Stimulated activated CD8-positive, alpha-beta memory T cell treated with anti-CD3 and anti-CD28 coated beads, Interleukin-2, amount 100 ng/mL, for 48 hours (primary cell): ENCODE data around the gene PTK7.

Experiments
- DNase-seq, 2 donors: peaks; one replicate each; pipeline ENCODE4 v3.0.0-alpha.2; 2020; ENCODE audit warnings: low read depth in 2 of 2

PTK7 gene

GRCh38 chr6:43144879-43145278, 68.8 kb downstream of the PTK7 start:
- DNase-seq: no peak

GRCh38 chr6:43146261-43146660, 70.1 kb downstream of the PTK7 start:
- no peak for DNase-seq

- no peak for DNase-seq
Measured at GRCh38 chr6:43146709-43147688, 70.9 kb downstream of the PTK7 start.

- no peak for DNase-seq
Measured at GRCh38 chr6:43147691-43148477, 71.8 kb downstream of the PTK7 start.

- no peak for DNase-seq
Measured at GRCh38 chr6:43149265-43149664, 73.2 kb downstream of the PTK7 start.

- no peak for DNase-seq
Measured at GRCh38 chr6:43150051-43150751, 74.1 kb downstream of the PTK7 start.

- DNase-seq: no peak
Measured at GRCh38 chr6:43159599-43159998, 83.5 kb downstream of the PTK7 start.

GRCh38 chr6:43163899-43164298, 87.8 kb downstream of the PTK7 start:
- DNase-seq: no peak

GRCh38 chr6:43170417-43170930, 94.4 kb downstream of the PTK7 start:
- no peak for DNase-seq

GRCh38 chr6:43170931-43171706, 95.0 kb downstream of the PTK7 start, which contains the start of gene SRF:
Gene SRF, plus strand, starts transcription at chr6:43171269. Its CDS starts 388 bp downstream, at chr6:43171657.
- DNase-seq: peak; percentile 97 to 99

GRCh38 chr6:43171707-43172103, 95.6 kb downstream of the PTK7 start:
- no peak for DNase-seq

- peak; percentile 31 to 36 for DNase-seq
Measured at GRCh38 chr6:43172104-43173007, 96.2 kb downstream of the PTK7 start.

- DNase-seq: no peak
Measured at GRCh38 chr6:43173591-43174262, 97.6 kb downstream of the PTK7 start.

- peak; percentile 90 to 91 for DNase-seq
Measured at GRCh38 chr6:43174263-43175112, 98.4 kb downstream of the PTK7 start.

GRCh38 chr6:43175676-43176422, 99.7 kb downstream of the PTK7 start:
- no peak for DNase-seq

GRCh38 chr6:43176423-43176786, 100.3 kb downstream of the PTK7 start:
- DNase-seq: no peak

- no peak for DNase-seq
Measured at GRCh38 chr6:43178150-43178549, 102.0 kb downstream of the PTK7 start.
